HepG2 (cell line): Measurements from ENCODE around the gene RAB3C. TPM values are rescaled to one million over a fixed set of nuclear protein-coding genes. Genes with fewer than 3 reads are reported as not detected.

Experiments
- ATAC-seq: fragments of 200-7000 bp; cut with Tn5 transposase; 3 replicates; pipeline ENCODE4 v1.9.1; 2020; ENCODE audit warnings: mild to moderate bottlenecking, moderate library complexity
- BruUV-seq: library from RNA; stranded (reverse); fragments of 400-500 nt; replicated peaks from 2 replicates; lab custom pipeline; 2021; lab: Mats Ljungman, UMichigan
- CTCF ChIA-PET: fragments of 300-600 bp; formaldehyde crosslinking; extraction: SDS; loops from one replicate; lab custom pipeline; 2021; ENCODE audit warnings: low total read pairs, inconsistent platforms, low intra/inter-chr PET ratio; lab: Yijun Ruan, JAX
- POLR2A ChIA-PET: fragments of 350-600 bp; sonication (Branson Sonifier 250); formaldehyde crosslinking; loops from one replicate; lab custom pipeline; 2020; ENCODE audit warnings: antibody characterized with exemption, inconsistent platforms; lab: Yijun Ruan, JAX
- DNase-seq: peaks from one replicate; pipeline ENCODE4 v3.0.0-alpha.2; 2015; ENCODE audit warnings: low spot score
- FAIRE-seq: peaks from 3 replicates; lab custom pipeline; 2011; peaks lifted over from hg19 to GRCh38; lab: Jason Lieb, UNC
- H2AFZ ChIP-seq: one replicate; pipeline ENCODE4 v1.6.1; 2011; ENCODE audit warnings: low read length, inconsistent platforms
- H3K27ac ChIP-seq: fragments of 300-600 bp; 3 replicates; pipeline ENCODE4 v1.8.0; 2011; ENCODE audit warnings: mixed run types, mild to moderate bottlenecking, mixed read lengths, low read length, inconsistent platforms; ENCODE audit not compliant: insufficient read depth; ENCODE audit errors: extremely low read length
- H3K27me3 ChIP-seq, 2 experiments: fragments of 200-600 bp in 1 of 2; 2 replicates in 1 of 2; 3 replicates in 1 of 2; pipeline versions ENCODE4 v1.6.0 to v1.8.0; 2011; ENCODE audit warnings: low read length in 2 of 2, mild to moderate bottlenecking in 2 of 2, moderate library complexity in 2 of 2, inconsistent platforms in 1 of 2; ENCODE audit not compliant: insufficient read depth in 2 of 2, control insufficient read depth in 1 of 2
- H3K36me3 ChIP-seq, 2 experiments: fragments of 200-600 bp in 1 of 2; replicated peaks in 1 of 2; 2 replicates in 1 of 2; 3 replicates in 1 of 2; pipeline versions ENCODE4 v1.5.1 to v1.8.0; 2011; ENCODE audit warnings: low read length in 2 of 2, inconsistent platforms in 1 of 2; ENCODE audit not compliant: insufficient read depth in 2 of 2, control insufficient read depth in 1 of 2
- H3K4me1 ChIP-seq: 2 replicates; pipeline ENCODE4 v1.5.1; 2012; ENCODE audit warnings: low read length, inconsistent platforms; ENCODE audit not compliant: insufficient read depth
- H3K4me2 ChIP-seq: 2 replicates; pipeline ENCODE4 v1.6.0; 2011; ENCODE audit warnings: low read depth, low read length, inconsistent platforms
- H3K4me3 ChIP-seq, 3 experiments: fragments of 200-600 bp in 1 of 3; sonication (generic), shearing (Covaris generic) in 1 of 3; replicated peaks in 1 of 3; 2 replicates each; pipeline ENCODE4 v1.5.1; 2011 to 2016; ENCODE audit warnings: low read length in 3 of 3, inconsistent platforms in 2 of 3, low read depth in 2 of 3, mild to moderate bottlenecking in 2 of 3, control low read depth in 1 of 3, mixed read lengths in 1 of 3; ENCODE audit not compliant: insufficient read depth in 1 of 3
- H3K79me2 ChIP-seq: one replicate; pipeline ENCODE4 v1.6.1; 2011; ENCODE audit warnings: low read length, inconsistent platforms; ENCODE audit not compliant: insufficient read depth
- H3K9ac ChIP-seq: 2 replicates; pipeline ENCODE4 v1.6.0; 2011; ENCODE audit warnings: mild to moderate bottlenecking, low read depth, low read length, inconsistent platforms; ENCODE audit not compliant: insufficient read depth
- H3K9me3 ChIP-seq: 2 replicates; pipeline ENCODE4 v1.5.1; 2012; ENCODE audit warnings: mild to moderate bottlenecking, low read length
- H4K20me1 ChIP-seq: 2 replicates; pipeline ENCODE4 v1.6.0; 2011; ENCODE audit warnings: inconsistent platforms, mild to moderate bottlenecking, low read length, moderate library complexity; ENCODE audit not compliant: insufficient read depth
- FOXO1 ChIP-seq: sonication (generic); formaldehyde crosslinking; IDR thresholded peaks from 2 replicates; pipeline ENCODE4 v1.4.0; 2020; ENCODE audit warnings: missing genetic modification reagents
- RFX5 ChIP-seq: IDR thresholded peaks from 2 replicates; pipeline ENCODE4 v1.6.1; 2011; ENCODE audit warnings: low read depth, low read length, improper control_type of control experiment
- ZNF501 ChIP-seq: sonication (generic); formaldehyde crosslinking; IDR thresholded peaks from 2 replicates; pipeline ENCODE4 v1.5.1; 2020; ENCODE audit warnings: mild to moderate bottlenecking, moderate library complexity, missing genetic modification reagents
- ZNF773 ChIP-seq: sonication (generic); formaldehyde crosslinking; IDR thresholded peaks from 2 replicates; pipeline ENCODE4 v1.4.0; 2020; ENCODE audit warnings: missing genetic modification reagents, borderline replicate concordance
- WGBS: methylation state at CpG from one replicate; pipeline ENCODE4 v1.1.6; 2017; ENCODE audit warnings: low lambda C conversion rate; 5-methylcytosine and 5-hydroxymethylcytosine counted together
- in situ Hi-C: cut with HindIII; loops from 2 replicates; pipeline ENCODE4 v1.10.0; 2017; ENCODE audit warnings: low pct_unique_long_range_greater_than_20kb; ENCODE audit not compliant: extremely low pct_ligation_motif_present
- intact Hi-C: fragments of 100-400 bp; cut with micrococcal nuclease; formaldehyde crosslinking; loops from one replicate; pipeline ENCODE4 v1.10.0; 2022; ENCODE audit not compliant: unreplicated experiment
- polyA plus RNA-seq, 8 experiments: library from polyadenylated mRNA; depleted of rRNA in 3 of 8; stranded (reverse) in 7 of 8; unstranded in 1 of 8; fragments of >200 nt; fragmentation: Illumina TruSeq in 4 of 8; extraction: Trizol in 4 of 8; gene quantifications; 2 replicates each; pipeline versions ENCODE4 v1.2.1 to v1.2.3, GENCODE V29; 2011 to 2016; ENCODE audit warnings: low read depth in 4 of 8, missing spikeins in 1 of 8, mixed read lengths in 1 of 8; ENCODE audit not compliant: insufficient read depth in 1 of 8
- total RNA-seq, 5 experiments: library from RNA; depleted of rRNA; stranded (reverse); fragments of >200 nt; fragmentation: Illumina TruSeq; extraction: Trizol; gene quantifications; 2 replicates each; pipeline ENCODE4 v1.2.3, GENCODE V29; 2016; ENCODE audit warnings: low read depth in 1 of 5
- TF ChIP-seq, protein P1 (sequence below): sonication (generic); formaldehyde crosslinking; IDR thresholded peaks from 2 replicates; pipeline ENCODE4 v1.4.0; 2020; ENCODE audit warnings: mild to moderate bottlenecking, missing genetic modification reagents, borderline replicate concordance

RAB3C gene
- total and polyA plus RNA-seq, 2 of the 13 experiments (the other 11 are each of a cell fraction or from before 2014, with no cell fraction given), result not detected

DNA sequence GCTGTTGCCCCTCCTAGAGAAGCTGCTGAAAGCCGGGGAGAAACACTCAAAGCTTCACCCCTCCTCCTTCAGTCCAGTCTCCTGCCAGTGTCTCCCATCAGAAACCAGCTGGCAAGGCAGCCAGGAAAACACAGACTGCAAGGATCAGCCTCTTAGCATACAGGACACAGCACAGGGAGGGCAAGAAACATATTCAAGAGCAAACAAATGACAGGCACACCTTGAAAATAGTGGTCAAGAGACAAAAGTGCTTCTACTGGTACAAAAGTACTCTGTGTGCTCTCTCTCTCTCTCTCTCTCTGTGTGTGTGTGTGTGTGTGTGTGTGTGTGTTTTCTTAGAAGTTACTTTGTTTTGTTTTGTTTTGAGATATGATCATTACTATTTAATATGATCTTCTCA, 227.2 kb downstream of the RAB3C start:
- TF ChIP-seq ZNF501 (CRISPR knock-in tag) (no peak), FOXO1 (no peak), RFX5 (no peak), ZNF773 (no peak)
- TF ChIP-seq, protein P1, sequence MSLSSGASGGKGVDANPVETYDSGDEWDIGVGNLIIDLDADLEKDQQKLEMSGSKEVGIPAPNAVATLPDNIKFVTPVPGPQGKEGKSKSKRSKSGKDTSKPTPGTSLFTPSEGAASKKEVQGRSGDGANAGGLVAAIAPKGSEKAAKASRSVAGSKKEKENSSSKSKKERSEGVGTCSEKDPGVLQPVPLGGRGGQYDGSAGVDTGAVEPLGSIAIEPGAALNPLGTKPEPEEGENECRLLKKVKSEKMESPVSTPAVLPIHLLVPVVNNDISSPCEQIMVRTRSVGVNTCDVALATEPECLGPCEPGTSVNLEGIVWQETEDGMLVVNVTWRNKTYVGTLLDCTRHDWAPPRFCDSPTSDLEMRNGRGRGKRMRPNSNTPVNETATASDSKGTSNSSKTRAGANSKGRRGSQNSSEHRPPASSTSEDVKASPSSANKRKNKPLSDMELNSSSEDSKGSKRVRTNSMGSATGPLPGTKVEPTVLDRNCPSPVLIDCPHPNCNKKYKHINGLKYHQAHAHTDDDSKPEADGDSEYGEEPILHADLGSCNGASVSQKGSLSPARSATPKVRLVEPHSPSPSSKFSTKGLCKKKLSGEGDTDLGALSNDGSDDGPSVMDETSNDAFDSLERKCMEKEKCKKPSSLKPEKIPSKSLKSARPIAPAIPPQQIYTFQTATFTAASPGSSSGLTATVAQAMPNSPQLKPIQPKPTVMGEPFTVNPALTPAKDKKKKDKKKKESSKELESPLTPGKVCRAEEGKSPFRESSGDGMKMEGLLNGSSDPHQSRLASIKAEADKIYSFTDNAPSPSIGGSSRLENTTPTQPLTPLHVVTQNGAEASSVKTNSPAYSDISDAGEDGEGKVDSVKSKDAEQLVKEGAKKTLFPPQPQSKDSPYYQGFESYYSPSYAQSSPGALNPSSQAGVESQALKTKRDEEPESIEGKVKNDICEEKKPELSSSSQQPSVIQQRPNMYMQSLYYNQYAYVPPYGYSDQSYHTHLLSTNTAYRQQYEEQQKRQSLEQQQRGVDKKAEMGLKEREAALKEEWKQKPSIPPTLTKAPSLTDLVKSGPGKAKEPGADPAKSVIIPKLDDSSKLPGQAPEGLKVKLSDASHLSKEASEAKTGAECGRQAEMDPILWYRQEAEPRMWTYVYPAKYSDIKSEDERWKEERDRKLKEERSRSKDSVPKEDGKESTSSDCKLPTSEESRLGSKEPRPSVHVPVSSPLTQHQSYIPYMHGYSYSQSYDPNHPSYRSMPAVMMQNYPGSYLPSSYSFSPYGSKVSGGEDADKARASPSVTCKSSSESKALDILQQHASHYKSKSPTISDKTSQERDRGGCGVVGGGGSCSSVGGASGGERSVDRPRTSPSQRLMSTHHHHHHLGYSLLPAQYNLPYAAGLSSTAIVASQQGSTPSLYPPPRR (CRISPR knock-in tag), result no peak
- Histone ChIP-seq H3K4me1 (no peaks in the 10 kb centered on the region), H3K4me3 (no peak overlapping the region), H3K79me2 (no peaks in the 10 kb centered on the region), H3K4me2 (no peak overlapping the region), H3K27ac (no peak overlapping the region), H3K27me3 (no peaks in the 10 kb centered on the region), H2AFZ (no peak overlapping the region), H3K9ac (no peak overlapping the region), H3K9me3 (no peaks in the 10 kb centered on the region), H4K20me1 (no peaks in the 10 kb centered on the region), H3K36me3 (no peaks in the 10 kb centered on the region)
- in situ Hi-C loops, result loop anchor here (25.0 kb wide), 1 partner anchor 298 kb away; no protein-coding TSS in a partner anchor
- DNase-seq, result no peak
- BruUV-seq, result no TSS peak
- ATAC-seq, result no peak
- ChIA-PET POLR2A (no interaction called here), CTCF (no interaction called here)
- intact Hi-C loops, result no loop called here
- no peak for FAIRE-seq
- WGBS, result 8% methylated on average over 1 of the region's 1 CpG
